LNCAP (cell line): ENCODE data around the gene PTPN2.

Experiments used
- CTCF ChIP-seq: fragments of 450-650 bp; IDR thresholded peaks from 2 replicates; pipeline ENCODE4 v1.5.1; 2017; ENCODE audit warnings: mild to moderate bottlenecking

Gene PTPN2

GRCh38 chr18:12858991-12859390 is 25.0 kb downstream of the PTPN2 start:
- TF ChIP-seq CTCF = no peak

- TF ChIP-seq CTCF = no peak
Measured at GRCh38 chr18:12857991-12858544, 26.0 kb downstream of the PTPN2 start.

- TF ChIP-seq CTCF = no peak
Measured at GRCh38 chr18:12857215-12857905, 26.7 kb downstream of the PTPN2 start.

- no peak for TF ChIP-seq CTCF
Measured at GRCh38 chr18:12855916-12856315, 28.1 kb downstream of the PTPN2 start.

- no peak for TF ChIP-seq CTCF
Measured at GRCh38 chr18:12852566-12853315, 31.3 kb downstream of the PTPN2 start.

- no peak for TF ChIP-seq CTCF
Measured at GRCh38 chr18:12851716-12852115, 32.3 kb downstream of the PTPN2 start.

GRCh38 chr18:12849548-12849947 is 34.5 kb downstream of the PTPN2 start:
- TF ChIP-seq CTCF = no peak
